CD4-positive, alpha-beta T cell treated with Interferon alpha-2 for 1 hour (primary cell): ENCODE results near the gene STAT3.
"Not testable (repeated sequence)": the region's sequence is repeated elsewhere in the genome, so short reads cannot be mapped to it uniquely, and the experiment has no call there.

Experiments used
- DNase-seq, 2 donors: peaks; one replicate each; pipeline ENCODE4 v3.0.0-alpha.2; 2020 to 2022

Gene STAT3

DNA sequence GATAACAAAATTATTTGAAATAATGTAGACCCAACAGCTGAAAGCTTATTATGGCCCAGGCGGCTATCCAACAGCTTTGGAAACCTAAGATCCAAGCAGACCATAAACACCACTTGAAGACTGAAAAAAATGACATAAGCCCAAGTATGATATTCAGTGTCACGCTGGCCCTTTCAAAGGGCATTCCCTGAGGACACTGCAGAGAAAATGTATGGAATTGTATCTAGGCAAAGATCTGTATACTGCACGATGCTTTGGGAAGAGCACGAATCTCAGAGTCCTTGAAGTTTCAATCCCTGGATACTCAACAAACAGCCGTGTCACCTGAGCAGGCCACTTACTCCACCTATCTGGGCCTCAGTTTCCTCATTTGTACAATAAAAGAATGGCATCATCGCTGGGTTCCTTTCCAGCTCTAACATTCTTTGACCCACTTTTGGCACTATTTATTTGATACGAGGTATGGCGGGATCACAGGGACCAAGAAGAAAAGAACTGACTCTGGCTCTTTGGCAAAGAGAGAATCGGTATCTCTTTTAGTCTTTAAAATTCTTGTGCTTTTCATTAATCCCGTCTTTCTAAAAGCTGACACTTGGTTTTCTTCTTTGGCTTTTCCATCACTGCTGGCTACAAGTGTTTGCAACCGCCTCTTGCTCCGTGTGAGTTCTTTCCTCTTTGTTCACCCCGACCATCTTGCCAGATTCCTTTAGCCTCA, 113.3 kb downstream of the STAT3 start:
- DNase-seq, result no peak

DNA sequence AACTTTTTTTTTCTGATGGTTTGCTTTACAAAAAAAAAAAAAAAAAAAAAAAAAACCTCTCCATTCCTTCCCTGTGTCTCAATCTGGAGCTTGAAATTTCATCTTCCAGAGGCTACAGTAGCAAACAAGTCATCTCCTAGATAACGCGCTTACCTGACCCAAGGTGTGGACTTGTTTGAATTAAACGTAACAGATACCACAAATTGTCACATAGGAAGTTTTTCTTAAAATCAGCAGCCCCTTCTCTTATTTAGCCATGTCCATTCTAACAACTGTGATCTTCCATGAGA, 114.0 kb downstream of the STAT3 start:
- DNase-seq, result no peak

- DNase-seq, result peak in 1 of 2 donors; percentile 50
Observed at GRCh38 chr17:42273474-42274252, 114.6 kb downstream of the STAT3 start.

- DNase-seq, result peak in 1 of 2 donors; percentile 78
Observed at GRCh38 chr17:42272162-42272907, 115.9 kb downstream of the STAT3 start.

DNA sequence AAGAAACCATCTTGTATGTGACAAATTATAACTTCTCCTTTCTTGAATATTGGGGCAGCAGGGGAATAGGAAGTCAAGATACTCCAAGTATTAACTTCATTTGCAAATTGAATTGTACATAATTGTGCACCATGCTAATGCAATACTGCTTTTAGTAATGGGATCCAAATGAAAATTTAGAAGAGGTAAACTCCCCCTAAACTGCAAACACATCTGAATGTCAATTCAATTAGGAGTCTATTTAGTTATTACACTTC, 116.5 kb downstream of the STAT3 start:
- DNase-seq, result no peak

DNA sequence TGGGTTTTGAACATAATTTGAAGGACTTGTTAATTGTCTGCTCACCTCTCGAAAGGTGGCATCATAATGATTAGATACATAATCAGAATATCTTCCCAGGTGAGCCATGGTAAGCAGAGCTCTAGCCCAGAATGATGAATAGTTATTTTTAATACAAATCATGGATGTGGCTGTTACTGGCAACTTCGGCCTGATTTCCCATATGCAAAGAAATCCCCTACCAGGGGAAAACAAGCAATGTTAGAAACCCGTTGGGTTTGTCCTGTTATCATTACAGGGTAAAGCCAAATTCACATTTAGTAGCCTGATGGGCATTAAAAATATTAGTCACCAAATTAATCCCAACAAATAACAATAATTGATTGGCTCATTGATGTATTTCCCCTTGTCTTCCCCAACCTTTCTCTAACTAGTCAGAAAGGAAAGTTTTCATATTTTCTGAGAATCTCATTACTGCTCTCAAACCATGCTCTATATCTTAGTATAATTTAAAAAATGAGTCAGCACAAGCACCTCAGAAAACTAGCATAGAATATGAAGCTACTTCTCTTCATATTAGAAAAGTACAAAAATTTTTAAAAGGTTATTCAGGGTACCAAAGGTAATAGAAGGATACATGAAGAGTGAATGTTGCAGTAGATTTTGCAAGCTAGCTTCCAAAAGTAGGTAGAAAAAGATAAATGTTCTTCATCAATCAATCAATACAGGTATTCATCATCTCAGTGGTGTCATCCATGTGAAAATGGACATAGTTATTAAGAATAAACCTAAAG, 117.0 kb downstream of the STAT3 start:
- DNase-seq, result peak in 1 of 2 donors; percentile 62

DNA sequence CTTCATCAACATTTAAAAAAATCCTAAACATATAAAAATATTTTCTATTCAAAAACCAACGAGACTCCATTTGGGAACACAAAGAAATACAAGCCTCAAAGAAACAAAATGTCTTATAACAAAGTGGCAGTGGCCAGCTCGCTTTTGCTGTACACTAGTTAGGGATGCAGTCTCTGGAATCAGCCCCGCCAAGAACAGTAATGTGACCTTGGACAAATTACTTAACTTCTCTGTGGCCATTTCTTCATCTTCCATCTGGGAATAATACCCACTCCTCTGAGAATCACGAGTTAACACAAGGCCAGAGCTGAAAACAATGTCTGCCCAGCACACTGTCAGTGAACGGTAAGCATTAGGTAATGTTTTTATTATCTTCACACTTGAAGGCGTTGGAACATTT, 117.6 kb downstream of the STAT3 start:
- DNase-seq, result no peak

DNA sequence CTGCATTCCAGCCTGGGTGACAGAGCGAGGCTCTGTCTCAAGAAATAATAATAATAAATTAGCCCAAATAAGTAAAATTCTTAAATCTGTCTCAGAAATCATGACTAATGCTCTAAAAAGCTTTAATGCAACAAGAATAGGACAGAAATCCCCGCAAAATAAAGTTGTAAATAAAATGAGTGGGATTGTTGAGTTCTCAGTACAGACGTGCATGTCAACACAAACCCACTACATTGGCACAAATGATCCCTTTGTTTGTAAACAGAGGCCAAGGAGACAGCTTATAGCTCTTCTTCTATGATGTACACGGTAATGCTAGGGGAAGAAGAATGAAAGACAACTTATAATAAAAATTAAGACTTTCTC, 118.1 kb downstream of the STAT3 start:
- DNase-seq, result no peak

DNA sequence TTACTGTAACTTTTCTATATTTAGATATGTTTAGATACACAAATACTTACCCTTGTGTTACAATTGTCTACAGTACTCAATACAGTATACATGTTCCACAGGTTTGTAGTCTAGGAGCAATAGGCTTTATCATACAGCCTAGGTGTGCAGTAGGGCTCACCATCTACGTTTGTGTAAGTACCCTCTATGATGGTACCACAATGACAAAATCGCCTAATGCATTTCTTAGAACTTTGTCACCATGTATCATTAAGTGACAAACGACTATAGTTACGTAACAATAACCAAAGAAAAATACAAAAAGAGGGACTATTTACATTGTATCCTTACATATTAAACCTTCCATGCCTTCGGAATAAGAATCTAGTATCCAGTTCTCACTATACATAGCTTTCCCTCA, 120.0 kb downstream of the STAT3 start:
- DNase-seq, result no peak

GRCh38 chr17:42266918-42267766, 121.1 kb downstream of the STAT3 start:
- peak; percentile 64 to 83 for DNase-seq

DNA sequence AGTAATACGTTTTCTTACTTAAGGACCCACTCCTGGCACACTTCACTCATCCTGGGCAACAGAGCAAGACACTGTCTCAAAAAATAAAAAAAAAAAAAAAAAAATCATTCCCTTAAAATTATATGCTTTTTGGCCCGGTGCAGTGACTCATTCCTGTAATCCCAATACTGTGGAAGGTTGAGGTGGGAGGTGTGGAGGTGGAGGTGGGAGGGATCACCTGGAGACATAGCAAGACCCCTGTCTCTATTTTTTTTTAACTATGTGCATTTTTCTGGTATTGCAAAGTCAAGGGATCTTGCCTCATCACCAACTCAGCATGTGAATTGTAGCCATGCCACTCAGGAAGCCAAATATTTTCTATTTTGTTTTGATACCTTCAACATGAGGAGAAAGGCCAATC, 121.8 kb downstream of the STAT3 start:
- no peak for DNase-seq

DNA sequence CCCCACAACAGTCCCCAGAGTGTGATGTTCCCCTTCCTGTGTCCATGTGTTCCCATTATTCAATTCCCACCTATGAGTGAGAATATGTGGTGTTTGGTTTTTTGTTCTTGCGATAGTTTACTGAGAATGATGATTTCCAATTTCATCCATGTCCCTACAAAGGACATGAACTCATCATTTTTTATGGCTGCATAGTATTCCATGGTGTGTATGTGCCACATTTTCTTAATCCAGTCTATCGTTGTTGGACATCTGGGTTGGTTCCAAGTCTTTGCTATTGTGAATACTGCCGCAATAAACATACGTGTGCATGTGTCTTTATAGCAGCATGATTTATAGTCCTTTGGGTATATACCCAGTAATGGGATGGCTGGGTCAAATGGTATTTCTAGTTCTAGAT, 123.9 kb downstream of the STAT3 start:
- not testable (repeated sequence) for DNase-seq
